ENCODE results near the gene DDC.

Gene DDC

GRCh38 chr7:50599385-50599784 lies 34.2 kb upstream of the DDC start:
- Histone ChIP-seq H3K18ac (ENCODE audit: low read length) (no peak overlapping the region), H3K27ac (ENCODE audit: low read depth, low read length) (no peak overlapping the region), H3K4me1 (ENCODE audit: control insufficient read depth in 1 of 2, insufficient read depth in 2 of 2, low read length in 2 of 2) (no peaks in the 10 kb centered on the region), H3K27me3 (ENCODE audit: insufficient read depth, low read length) (no peaks in the 10 kb centered on the region), H3K14ac (ENCODE audit: low read length) (no peak overlapping the region), H2AK5ac (ENCODE audit: low read length) (no peak overlapping the region), H4K91ac (ENCODE audit: low read depth, low read length) (no peak overlapping the region), H3K4ac (ENCODE audit: low read depth, low read length) (no peak overlapping the region), H3K4me3 (ENCODE audit: low read depth, low read length) (no peak overlapping the region), H2BK12ac (ENCODE audit: low read length) (no peak overlapping the region), H4K8ac (ENCODE audit: low read depth, low read length) (no peak overlapping the region), H3K79me2 (ENCODE audit: control insufficient read depth, insufficient read depth, low read length, poor library complexity) (no peaks in the 10 kb centered on the region), H3K9me3 (ENCODE audit: insufficient read depth, low read depth, low read length) (no peaks in the 10 kb centered on the region), H2AFZ (ENCODE audit: insufficient read depth, low read length, poor library complexity) (no peak overlapping the region), H3K36me3 (ENCODE audit: control insufficient read depth in 1 of 2, insufficient read depth in 2 of 2, low read length in 2 of 2) (peaks cover 13 to 25% of the 10 kb centered on the region in 2 experiments), H4K12ac (ENCODE audit: low read depth, low read length) (no peak overlapping the region), H3K9ac (ENCODE audit: low read length) (no peak overlapping the region), H3K23ac (ENCODE audit: low read length) (no peak overlapping the region), H2BK5ac (ENCODE audit: low read depth, low read length, poor library complexity) (no peak overlapping the region), H3K79me1 (ENCODE audit: low read length) (no peaks in the 10 kb centered on the region), H3K4me2 (ENCODE audit: low read length) (no peak overlapping the region), H2BK120ac (ENCODE audit: insufficient read depth, low read length, poor library complexity) (no peak overlapping the region)
- no CpG with 5 or more reads among the region's 12 CpGs for WGBS (ENCODE audit: extremely low coverage, insufficient coverage, insufficient read length)
- no peak for DNase-seq

- no peaks in the 10 kb centered on the region for H3K9me3 ChIP-seq (ENCODE audit: insufficient read depth, low read depth, low read length)
- H2AFZ ChIP-seq (ENCODE audit: insufficient read depth, low read length, poor library complexity) = no peak overlapping the region
- no peak overlapping the region for H2BK5ac ChIP-seq (ENCODE audit: low read depth, low read length, poor library complexity)
- H3K27me3 ChIP-seq (ENCODE audit: insufficient read depth, low read length) = no peaks in the 10 kb centered on the region
- H4K12ac ChIP-seq (ENCODE audit: low read depth, low read length) = no peak overlapping the region
- no peak overlapping the region for H4K91ac ChIP-seq (ENCODE audit: low read depth, low read length)
- no peaks in the 10 kb centered on the region for H3K79me1 ChIP-seq (ENCODE audit: low read length)
- H3K79me2 ChIP-seq (ENCODE audit: control insufficient read depth, insufficient read depth, low read length, poor library complexity) = no peaks in the 10 kb centered on the region
- no peak overlapping the region for H3K9ac ChIP-seq (ENCODE audit: low read length)
- H3K23ac ChIP-seq (ENCODE audit: low read length) = no peak overlapping the region
- H3K14ac ChIP-seq (ENCODE audit: low read length) = no peak overlapping the region
- no peak overlapping the region for H3K4ac ChIP-seq (ENCODE audit: low read depth, low read length)
- no peak overlapping the region for H3K18ac ChIP-seq (ENCODE audit: low read length)
- H3K36me3 ChIP-seq (ENCODE audit: control insufficient read depth in 1 of 2, insufficient read depth in 2 of 2, low read length in 2 of 2) = peaks cover 13 to 21% of the 10 kb centered on the region in 2 experiments
- no peak overlapping the region for H2BK12ac ChIP-seq (ENCODE audit: low read length)
- H3K4me2 ChIP-seq (ENCODE audit: low read length) = no peak overlapping the region
- no peak overlapping the region for H2AK5ac ChIP-seq (ENCODE audit: low read length)
- no peak overlapping the region for H4K8ac ChIP-seq (ENCODE audit: low read depth, low read length)
- WGBS (ENCODE audit: extremely low coverage, insufficient coverage, insufficient read length) = no CpG with 5 or more reads among the region's 18 CpGs
- no peak for DNase-seq
- no peaks in the 10 kb centered on the region for H3K4me1 ChIP-seq (ENCODE audit: control insufficient read depth in 1 of 2, insufficient read depth in 2 of 2, low read length in 2 of 2)
- no peak overlapping the region for H3K4me3 ChIP-seq (ENCODE audit: low read depth, low read length)
- no peak overlapping the region for H2BK120ac ChIP-seq (ENCODE audit: insufficient read depth, low read length, poor library complexity)
- H3K27ac ChIP-seq (ENCODE audit: low read depth, low read length) = no peak overlapping the region
These were observed 33.5 kb upstream of the DDC start for GRCh38 chr7:50598460-50599343.

GRCh38 chr7:50596484-50596883 lies 31.3 kb upstream of the DDC start:
- Histone ChIP-seq H3K4me2 (ENCODE audit: low read length) (no peak overlapping the region), H3K4ac (ENCODE audit: low read depth, low read length) (no peak overlapping the region), H3K27ac (ENCODE audit: low read depth, low read length) (no peak overlapping the region), H3K18ac (ENCODE audit: low read length) (no peak overlapping the region), H2AFZ (ENCODE audit: insufficient read depth, low read length, poor library complexity) (no peak overlapping the region), H3K4me3 (ENCODE audit: low read depth, low read length) (no peak overlapping the region), H2BK5ac (ENCODE audit: low read depth, low read length, poor library complexity) (no peak overlapping the region), H3K9me3 (ENCODE audit: insufficient read depth, low read depth, low read length) (peaks cover 6% of the 10 kb centered on the region), H4K12ac (ENCODE audit: low read depth, low read length) (no peak overlapping the region), H2BK12ac (ENCODE audit: low read length) (no peak overlapping the region), H3K79me1 (ENCODE audit: low read length) (no peaks in the 10 kb centered on the region), H2AK5ac (ENCODE audit: low read length) (no peak overlapping the region), H3K79me2 (ENCODE audit: control insufficient read depth, insufficient read depth, low read length, poor library complexity) (no peaks in the 10 kb centered on the region), H4K8ac (ENCODE audit: low read depth, low read length) (no peak overlapping the region), H3K4me1 (ENCODE audit: control insufficient read depth in 1 of 2, insufficient read depth in 2 of 2, low read length in 2 of 2) (no peaks in the 10 kb centered on the region), H4K91ac (ENCODE audit: low read depth, low read length) (no peak overlapping the region), H3K14ac (ENCODE audit: low read length) (no peak overlapping the region), H2BK120ac (ENCODE audit: insufficient read depth, low read length, poor library complexity) (no peak overlapping the region), H3K23ac (ENCODE audit: low read length) (no peak overlapping the region), H3K9ac (ENCODE audit: low read length) (no peak overlapping the region), H3K27me3 (ENCODE audit: insufficient read depth, low read length) (no peaks in the 10 kb centered on the region), H3K36me3 (ENCODE audit: control insufficient read depth in 1 of 2, insufficient read depth in 2 of 2, low read length in 2 of 2) (peaks cover 16 to 24% of the 10 kb centered on the region in 2 experiments)
- DNase-seq = no peak
- no CpG with 5 or more reads among the region's 4 CpGs for WGBS (ENCODE audit: extremely low coverage, insufficient coverage, insufficient read length)

- H3K4me1 ChIP-seq (ENCODE audit: control insufficient read depth in 1 of 2, insufficient read depth in 2 of 2, low read length in 2 of 2) = no peaks in the 10 kb centered on the region
- no peak overlapping the region for H3K14ac ChIP-seq (ENCODE audit: low read length)
- H3K79me2 ChIP-seq (ENCODE audit: control insufficient read depth, insufficient read depth, low read length, poor library complexity) = no peaks in the 10 kb centered on the region
- no peak overlapping the region for H4K91ac ChIP-seq (ENCODE audit: low read depth, low read length)
- no peak overlapping the region for H3K27ac ChIP-seq (ENCODE audit: low read depth, low read length)
- no peak overlapping the region for H3K4me2 ChIP-seq (ENCODE audit: low read length)
- H2BK5ac ChIP-seq (ENCODE audit: low read depth, low read length, poor library complexity) = no peak overlapping the region
- no peak overlapping the region for H3K9ac ChIP-seq (ENCODE audit: low read length)
- H2AK5ac ChIP-seq (ENCODE audit: low read length) = no peak overlapping the region
- H2AFZ ChIP-seq (ENCODE audit: insufficient read depth, low read length, poor library complexity) = no peak overlapping the region
- no peak overlapping the region for H2BK12ac ChIP-seq (ENCODE audit: low read length)
- no CpG with 5 or more reads among the region's 5 CpGs for WGBS (ENCODE audit: extremely low coverage, insufficient coverage, insufficient read length)
- DNase-seq = peak in 1 of 2 donors; percentile 22
- H3K18ac ChIP-seq (ENCODE audit: low read length) = no peak overlapping the region
- no peak overlapping the region for H4K12ac ChIP-seq (ENCODE audit: low read depth, low read length)
- H3K4ac ChIP-seq (ENCODE audit: low read depth, low read length) = no peak overlapping the region
- H3K27me3 ChIP-seq (ENCODE audit: insufficient read depth, low read length) = no peaks in the 10 kb centered on the region
- no peak overlapping the region for H3K4me3 ChIP-seq (ENCODE audit: low read depth, low read length)
- H3K23ac ChIP-seq (ENCODE audit: low read length) = no peak overlapping the region
- H3K9me3 ChIP-seq (ENCODE audit: insufficient read depth, low read depth, low read length) = peaks cover 6% of the 10 kb centered on the region
- peaks cover 14 to 24% of the 10 kb centered on the region in 2 experiments for H3K36me3 ChIP-seq (ENCODE audit: control insufficient read depth in 1 of 2, insufficient read depth in 2 of 2, low read length in 2 of 2)
- no peaks in the 10 kb centered on the region for H3K79me1 ChIP-seq (ENCODE audit: low read length)
- H4K8ac ChIP-seq (ENCODE audit: low read depth, low read length) = no peak overlapping the region
- H2BK120ac ChIP-seq (ENCODE audit: insufficient read depth, low read length, poor library complexity) = no peak overlapping the region
These were observed 30.4 kb upstream of the DDC start for GRCh38 chr7:50595491-50596102.

Data from trophoblast cell (in vitro differentiated cells and primary cell).